ENCODE data around the gene INMT. TPM values are rescaled to one million over a fixed set of nuclear protein-coding genes. Genes with fewer than 3 reads are reported as not detected.
A peak's percentile ranks its signal among the peaks of the same experiment; 100 is the strongest.

The INMT gene
- total RNA-seq, 2 donors from 2014 or later = 0.33 TPM; not detected in 1

GRCh38 chr7:30760514-30761213, 8.7 kb downstream of the INMT start:
- no peaks in the 10 kb centered on the region for H3K9me3 Mint-ChIP-seq
- no peak for ATAC-seq
- H3K27ac Mint-ChIP-seq = no peak overlapping the region
- H3K36me3 Mint-ChIP-seq = no peaks in the 10 kb centered on the region
- DNase-seq (ENCODE audit: low spot score in 2 of 2) = no peak

GRCh38 chr7:30761214-30762156, 9.6 kb downstream of the INMT start:
- no peak for ATAC-seq

GRCh38 chr7:30764030-30764975, 12.4 kb downstream of the INMT start:
- Mint-ChIP-seq H3K36me3 (no peaks in the 10 kb centered on the region), H3K9me3 (no peaks in the 10 kb centered on the region), H3K27ac (no peak overlapping the region)
- DNase-seq (ENCODE audit: low spot score in 2 of 2) = no peak
- ATAC-seq = no peak

More at GRCh38 chr7:30761214-30762156, 9.6 kb downstream of the INMT start:
- no peak for DNase-seq (ENCODE audit: low spot score in 2 of 2)
- H3K36me3 Mint-ChIP-seq = no peaks in the 10 kb centered on the region
- H3K27ac Mint-ChIP-seq = no peak overlapping the region
- H3K9me3 Mint-ChIP-seq = no peaks in the 10 kb centered on the region

GRCh38 chr7:30765408-30765807, 13.5 kb downstream of the INMT start:
- no peak overlapping the region for H3K27ac Mint-ChIP-seq
- H3K36me3 Mint-ChIP-seq = no peaks in the 10 kb centered on the region
- no peaks in the 10 kb centered on the region for H3K9me3 Mint-ChIP-seq
- DNase-seq (ENCODE audit: low spot score in 2 of 2) (no peak), ATAC-seq (no peak)

GRCh38 chr7:30770845-30771173, 18.9 kb downstream of the INMT start:
- Mint-ChIP-seq H3K36me3 (no peaks in the 10 kb centered on the region), H3K27ac (peak overlapping the region in 1 of 2 donors; percentile 58), H3K9me3 (no peaks in the 10 kb centered on the region)
- DNase-seq (ENCODE audit: low spot score in 2 of 2) (no peak), ATAC-seq (no peak)

GRCh38 chr7:30771174-30771879, 19.4 kb downstream of the INMT start, which contains the start of gene MINDY4:
Gene MINDY4 (plus strand): TSS chr7:30771417. CDS start chr7:30771494, 77 bp downstream.
- DNase-seq (ENCODE audit: low spot score in 2 of 2) (peak; percentile 64 to 69), ATAC-seq (peak; percentile 93 to 95)
- H3K27ac Mint-ChIP-seq = peak within 1 kb of the TSS; percentile 58 to 72
- H3K9me3 Mint-ChIP-seq = no peaks in the 10 kb centered on the region
- H3K36me3 Mint-ChIP-seq = no peaks in the 10 kb centered on the region

- peak overlapping the region in 1 of 2 donors; percentile 72 for H3K27ac Mint-ChIP-seq
- no peaks in the 10 kb centered on the region for H3K9me3 Mint-ChIP-seq
- peak; percentile 15 to 55 for ATAC-seq
- no peaks in the 10 kb centered on the region for H3K36me3 Mint-ChIP-seq
- DNase-seq (ENCODE audit: low spot score in 2 of 2) = peak in 1 of 2 donors; percentile 23
Measured at GRCh38 chr7:30771880-30772425, 20.0 kb downstream of the INMT start.

- no peak for ATAC-seq
- Mint-ChIP-seq H3K27ac (no peak overlapping the region), H3K36me3 (no peaks in the 10 kb centered on the region), H3K9me3 (no peaks in the 10 kb centered on the region)
- DNase-seq (ENCODE audit: low spot score in 2 of 2) = no peak
Measured at GRCh38 chr7:30772984-30773383, 21.0 kb downstream of the INMT start.

- Mint-ChIP-seq H3K9me3 (no peaks in the 10 kb centered on the region), H3K27ac (no peak overlapping the region)
Measured at GRCh38 chr7:30775992-30776391, 24.1 kb downstream of the INMT start.

GRCh38 chr7:30776971-30777370, 25.0 kb downstream of the INMT start:
- Mint-ChIP-seq H3K27ac (no peak overlapping the region), H3K9me3 (no peaks in the 10 kb centered on the region), H3K36me3 (no peaks in the 10 kb centered on the region)
- ATAC-seq (no peak), DNase-seq (ENCODE audit: low spot score in 2 of 2) (no peak)

More at GRCh38 chr7:30775992-30776391, 24.1 kb downstream of the INMT start:
- ATAC-seq (no peak), DNase-seq (ENCODE audit: low spot score in 2 of 2) (no peak)
- no peaks in the 10 kb centered on the region for H3K36me3 Mint-ChIP-seq

- H3K27ac Mint-ChIP-seq = no peak overlapping the region
- no peaks in the 10 kb centered on the region for H3K9me3 Mint-ChIP-seq
- ATAC-seq (no peak), DNase-seq (ENCODE audit: low spot score in 2 of 2) (no peak)
- no peaks in the 10 kb centered on the region for H3K36me3 Mint-ChIP-seq
Measured at GRCh38 chr7:30778255-30779025, 26.5 kb downstream of the INMT start.

- DNase-seq (ENCODE audit: low spot score in 2 of 2) (no peak), ATAC-seq (no peak)
- no peak overlapping the region for H3K27ac Mint-ChIP-seq
- no peaks in the 10 kb centered on the region for H3K9me3 Mint-ChIP-seq
- no peaks in the 10 kb centered on the region for H3K36me3 Mint-ChIP-seq
Measured at GRCh38 chr7:30779574-30779973, 27.6 kb downstream of the INMT start.

- no peak for DNase-seq (ENCODE audit: low spot score in 2 of 2)
- Mint-ChIP-seq H3K9me3 (no peaks in the 10 kb centered on the region), H3K27ac (no peak overlapping the region), H3K36me3 (no peaks in the 10 kb centered on the region)
- no peak for ATAC-seq
Measured at GRCh38 chr7:30780941-30781340, 29.0 kb downstream of the INMT start.

GRCh38 chr7:30782690-30783089, 30.8 kb downstream of the INMT start:
- Mint-ChIP-seq H3K27ac (no peak overlapping the region), H3K36me3 (no peaks in the 10 kb centered on the region), H3K9me3 (no peaks in the 10 kb centered on the region)
- no peak for ATAC-seq
- DNase-seq (ENCODE audit: low spot score in 2 of 2) = no peak

- Mint-ChIP-seq H3K9me3 (no peaks in the 10 kb centered on the region), H3K36me3 (no peaks in the 10 kb centered on the region), H3K27ac (no peak overlapping the region)
- ATAC-seq (no peak), DNase-seq (ENCODE audit: low spot score in 2 of 2) (no peak)
Measured at GRCh38 chr7:30785786-30786185, 33.9 kb downstream of the INMT start.

All from activated naive CD4-positive, alpha-beta T cell treated with anti-CD3 and anti-CD28 coated beads, Interleukin-2, amount 50 U/mL, for 72 hours (primary cell).